Tibial nerve (tissue), 4 donors: Measurements from ENCODE around the gene BCAR3.

Experiments used
- EP300 ChIP-seq, 2 donors: sonication (generic); formaldehyde crosslinking; IDR thresholded peaks; one replicate each; pipeline ENCODE4 v1.6.1; 2017; ENCODE audit warnings: antibody characterized with exemption in 2 of 2, mild to moderate bottlenecking in 1 of 2
- POLR2A ChIP-seq, 2 donors: fragments of 450-650 bp; IDR thresholded peaks; one replicate each; pipeline ENCODE4 v1.6.1; 2017; ENCODE audit warnings: antibody characterized with exemption in 2 of 2, mild to moderate bottlenecking in 2 of 2, moderate library complexity in 2 of 2
- TF ChIP-seq, protein P1 (sequence below), 5 experiments: fragments of 200-600 bp in 3 of 5; fragments of 450-650 bp in 2 of 5; sonication (generic) in 3 of 5; IDR thresholded peaks; one replicate each; pipeline ENCODE4 v1.5.1; 2016 to 2019; ENCODE audit warnings: antibody characterized with exemption in 5 of 5, mild to moderate bottlenecking in 3 of 5, moderate library complexity in 2 of 5

DNA sequence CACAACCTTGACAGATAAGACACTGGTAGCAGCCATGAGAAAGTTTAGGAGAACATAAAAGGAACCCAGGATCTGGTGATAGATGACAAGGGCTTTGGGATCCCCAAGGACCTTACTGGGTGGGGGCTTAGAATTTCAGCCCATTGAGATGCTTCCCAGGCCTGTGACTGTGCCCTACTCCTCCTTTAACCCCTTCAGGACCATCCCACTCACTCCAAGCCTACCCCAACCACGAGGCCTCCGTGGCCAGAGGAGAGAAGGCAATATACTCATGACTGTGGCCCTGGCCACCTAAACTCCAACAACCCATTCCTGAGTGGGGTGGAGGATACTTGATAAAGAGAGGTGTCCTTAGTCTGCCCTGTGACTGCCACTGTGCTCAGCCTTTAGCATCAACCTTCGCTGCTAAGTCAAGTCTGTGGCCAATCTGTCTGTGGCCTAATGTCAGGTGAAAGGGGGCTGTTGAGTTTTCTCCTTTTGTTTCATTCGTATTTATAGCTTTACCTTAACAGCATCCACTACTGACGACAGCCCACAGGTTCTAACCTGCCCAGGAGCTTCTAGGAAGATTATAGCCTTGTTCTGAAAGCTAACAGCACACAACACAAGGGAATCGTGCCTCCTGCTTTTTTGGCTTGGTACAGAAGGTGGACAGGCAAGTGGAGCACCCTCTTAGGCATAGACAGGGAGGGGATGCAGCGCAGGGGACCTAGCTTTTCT, 16.9 kb upstream of the BCAR3 start:
- TF ChIP-seq POLR2A (IDR thresholded peaks at IDR 0.05) (no peak), EP300 (IDR thresholded peaks at IDR 0.05) (no peak)
- TF ChIP-seq, protein P1, sequence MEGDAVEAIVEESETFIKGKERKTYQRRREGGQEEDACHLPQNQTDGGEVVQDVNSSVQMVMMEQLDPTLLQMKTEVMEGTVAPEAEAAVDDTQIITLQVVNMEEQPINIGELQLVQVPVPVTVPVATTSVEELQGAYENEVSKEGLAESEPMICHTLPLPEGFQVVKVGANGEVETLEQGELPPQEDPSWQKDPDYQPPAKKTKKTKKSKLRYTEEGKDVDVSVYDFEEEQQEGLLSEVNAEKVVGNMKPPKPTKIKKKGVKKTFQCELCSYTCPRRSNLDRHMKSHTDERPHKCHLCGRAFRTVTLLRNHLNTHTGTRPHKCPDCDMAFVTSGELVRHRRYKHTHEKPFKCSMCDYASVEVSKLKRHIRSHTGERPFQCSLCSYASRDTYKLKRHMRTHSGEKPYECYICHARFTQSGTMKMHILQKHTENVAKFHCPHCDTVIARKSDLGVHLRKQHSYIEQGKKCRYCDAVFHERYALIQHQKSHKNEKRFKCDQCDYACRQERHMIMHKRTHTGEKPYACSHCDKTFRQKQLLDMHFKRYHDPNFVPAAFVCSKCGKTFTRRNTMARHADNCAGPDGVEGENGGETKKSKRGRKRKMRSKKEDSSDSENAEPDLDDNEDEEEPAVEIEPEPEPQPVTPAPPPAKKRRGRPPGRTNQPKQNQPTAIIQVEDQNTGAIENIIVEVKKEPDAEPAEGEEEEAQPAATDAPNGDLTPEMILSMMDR (IDR thresholded peaks at IDR 0.05): no peak
